Body of pancreas (tissue), 4 donors: Measurements from ENCODE around the gene EML3.

Experiments
- POLR2A ChIP-seq, 3 donors: fragments of 450-650 bp; IDR thresholded peaks; one replicate each; pipeline ENCODE4 v1.6.1; 2016; ENCODE audit warnings: antibody characterized with exemption in 3 of 3, mild to moderate bottlenecking in 2 of 3
- TF ChIP-seq, protein P1 (sequence below), 7 experiments: fragments of 450-650 bp in 4 of 7; fragments of 200-600 bp in 3 of 7; sonication (generic) in 3 of 7; IDR thresholded peaks; one replicate each; pipeline ENCODE4 v1.5.1; 2016 to 2019; ENCODE audit warnings: antibody characterized with exemption in 7 of 7

DNA sequence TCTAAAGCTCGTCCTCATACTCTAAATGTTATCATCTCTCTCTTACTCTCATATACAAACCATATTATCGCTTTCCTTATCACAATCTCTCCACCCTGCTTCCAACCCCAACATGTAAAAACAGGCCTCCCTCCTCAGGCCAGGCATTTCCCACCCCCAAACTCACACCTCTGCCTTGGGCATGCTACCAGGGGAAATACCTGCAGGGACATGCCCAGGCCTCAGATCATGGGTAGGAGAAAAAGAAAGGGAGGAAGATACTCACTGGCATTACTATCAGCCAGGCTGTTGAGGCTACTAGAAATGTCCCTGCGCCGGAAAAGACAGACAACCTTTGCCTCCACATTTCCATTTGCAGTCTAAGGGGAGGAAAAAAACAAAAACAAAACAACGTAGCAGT is 12.7 kb downstream of the EML3 start:
- TF ChIP-seq, protein P1, sequence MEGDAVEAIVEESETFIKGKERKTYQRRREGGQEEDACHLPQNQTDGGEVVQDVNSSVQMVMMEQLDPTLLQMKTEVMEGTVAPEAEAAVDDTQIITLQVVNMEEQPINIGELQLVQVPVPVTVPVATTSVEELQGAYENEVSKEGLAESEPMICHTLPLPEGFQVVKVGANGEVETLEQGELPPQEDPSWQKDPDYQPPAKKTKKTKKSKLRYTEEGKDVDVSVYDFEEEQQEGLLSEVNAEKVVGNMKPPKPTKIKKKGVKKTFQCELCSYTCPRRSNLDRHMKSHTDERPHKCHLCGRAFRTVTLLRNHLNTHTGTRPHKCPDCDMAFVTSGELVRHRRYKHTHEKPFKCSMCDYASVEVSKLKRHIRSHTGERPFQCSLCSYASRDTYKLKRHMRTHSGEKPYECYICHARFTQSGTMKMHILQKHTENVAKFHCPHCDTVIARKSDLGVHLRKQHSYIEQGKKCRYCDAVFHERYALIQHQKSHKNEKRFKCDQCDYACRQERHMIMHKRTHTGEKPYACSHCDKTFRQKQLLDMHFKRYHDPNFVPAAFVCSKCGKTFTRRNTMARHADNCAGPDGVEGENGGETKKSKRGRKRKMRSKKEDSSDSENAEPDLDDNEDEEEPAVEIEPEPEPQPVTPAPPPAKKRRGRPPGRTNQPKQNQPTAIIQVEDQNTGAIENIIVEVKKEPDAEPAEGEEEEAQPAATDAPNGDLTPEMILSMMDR (IDR thresholded peaks at IDR 0.05): no peak
- no peak for TF ChIP-seq POLR2A (IDR thresholded peaks at IDR 0.05)
